ENCODE results near the gene FZD10.

FZD10 gene, protein sequence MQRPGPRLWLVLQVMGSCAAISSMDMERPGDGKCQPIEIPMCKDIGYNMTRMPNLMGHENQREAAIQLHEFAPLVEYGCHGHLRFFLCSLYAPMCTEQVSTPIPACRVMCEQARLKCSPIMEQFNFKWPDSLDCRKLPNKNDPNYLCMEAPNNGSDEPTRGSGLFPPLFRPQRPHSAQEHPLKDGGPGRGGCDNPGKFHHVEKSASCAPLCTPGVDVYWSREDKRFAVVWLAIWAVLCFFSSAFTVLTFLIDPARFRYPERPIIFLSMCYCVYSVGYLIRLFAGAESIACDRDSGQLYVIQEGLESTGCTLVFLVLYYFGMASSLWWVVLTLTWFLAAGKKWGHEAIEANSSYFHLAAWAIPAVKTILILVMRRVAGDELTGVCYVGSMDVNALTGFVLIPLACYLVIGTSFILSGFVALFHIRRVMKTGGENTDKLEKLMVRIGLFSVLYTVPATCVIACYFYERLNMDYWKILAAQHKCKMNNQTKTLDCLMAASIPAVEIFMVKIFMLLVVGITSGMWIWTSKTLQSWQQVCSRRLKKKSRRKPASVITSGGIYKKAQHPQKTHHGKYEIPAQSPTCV

DNA sequence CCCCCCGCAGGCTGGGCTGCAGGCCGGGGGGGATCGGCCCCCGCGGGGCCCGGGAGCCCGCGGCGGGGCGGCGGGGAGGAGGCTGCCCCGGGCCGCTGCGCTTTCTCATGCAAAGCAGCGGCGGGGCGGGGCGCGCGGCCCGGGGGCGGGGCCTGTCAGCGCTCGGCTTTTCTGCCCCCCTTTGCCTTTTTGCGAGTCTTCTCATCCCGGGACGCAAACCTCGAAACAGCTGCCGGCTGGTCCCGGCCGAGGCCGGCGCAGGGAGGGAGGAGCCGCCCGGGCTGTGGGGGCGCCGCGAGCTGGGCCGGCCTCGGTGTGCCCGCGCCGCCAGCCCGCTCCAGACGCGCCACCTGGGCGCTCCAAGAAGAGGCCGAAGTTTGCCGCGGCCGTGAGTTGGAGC lies at the start of gene FZD10:
TSS of gene FZD10 (plus strand) at position 198 of the 400 bp plus-strand sequence. CDS start 479 bp downstream, outside the sequence.
- DNase-seq: no peak

GRCh38 chr12:130114952-130115351 lies 47.3 kb upstream of the FZD10 start:
- DNase-seq: no peak

DNA sequence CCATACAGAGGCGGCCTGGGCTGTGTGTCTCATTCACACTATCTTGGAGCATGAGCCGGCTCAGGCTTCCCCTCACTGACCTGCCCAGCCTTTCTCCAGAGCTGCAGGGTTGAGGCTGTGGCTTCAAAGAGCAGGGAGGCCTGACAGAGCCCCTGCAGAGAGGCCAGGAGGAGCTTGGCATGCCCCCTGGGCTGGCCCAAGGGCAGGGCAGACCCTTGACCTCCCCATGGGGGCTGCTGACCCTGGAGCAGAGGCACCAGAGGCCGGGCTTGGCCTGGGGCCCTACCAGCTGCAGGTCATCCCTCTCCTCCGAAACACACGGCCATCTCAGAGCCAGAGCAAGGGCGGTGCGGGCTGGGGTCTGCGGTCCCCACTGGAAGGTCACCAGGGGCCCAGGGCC lies 46.6 kb upstream of the FZD10 start:
- no peak for DNase-seq

DNA sequence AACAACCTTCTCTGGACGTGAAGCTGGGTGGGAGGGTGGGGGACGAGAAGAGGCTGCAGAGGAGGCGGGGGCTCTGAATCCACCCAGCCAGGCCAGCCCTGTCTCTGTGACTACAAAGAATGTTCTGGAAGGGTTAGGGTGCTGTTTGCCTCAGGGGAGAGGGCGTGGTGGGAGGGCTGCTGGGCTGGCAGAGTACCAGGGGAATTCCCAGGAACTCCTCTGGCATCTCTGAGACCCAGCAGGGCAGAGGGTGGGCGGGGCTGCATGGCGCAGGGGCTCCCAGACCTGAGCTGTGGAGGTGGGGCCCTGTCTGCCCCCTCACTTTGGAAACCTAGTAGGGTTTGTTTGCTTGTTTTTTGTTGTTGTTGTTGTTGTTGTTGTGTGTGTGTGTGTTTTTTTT lies 45.5 kb upstream of the FZD10 start:
- no peak for DNase-seq

GRCh38 chr12:130117233-130117632 lies 45.0 kb upstream of the FZD10 start:
- no peak for DNase-seq

DNA sequence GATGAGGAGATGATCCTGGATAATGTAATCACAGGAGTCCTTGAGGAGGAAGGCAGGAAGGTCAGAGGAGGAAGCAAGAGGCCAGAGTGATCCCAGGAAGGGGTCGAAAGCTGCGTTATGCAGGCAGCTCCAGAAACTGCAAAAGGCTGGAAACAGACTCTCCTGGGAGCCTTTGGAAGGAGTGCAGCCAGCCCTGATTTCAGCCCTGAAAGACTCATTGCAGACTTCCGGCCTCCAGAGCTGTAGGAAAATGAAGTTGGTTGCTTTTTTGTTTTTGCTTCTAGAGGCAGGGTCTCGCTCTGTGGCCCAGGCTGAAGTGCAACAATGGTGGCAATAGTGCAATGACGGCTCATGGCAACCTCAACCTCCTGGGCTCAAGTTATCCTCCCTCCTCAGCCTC lies 44.6 kb upstream of the FZD10 start:
- DNase-seq: no peak

GRCh38 chr12:130118181-130118580 lies 44.1 kb upstream of the FZD10 start:
- DNase-seq: no peak

- DNase-seq: no peak
Observed at GRCh38 chr12:130119241-130119861, 42.9 kb upstream of the FZD10 start.

DNA sequence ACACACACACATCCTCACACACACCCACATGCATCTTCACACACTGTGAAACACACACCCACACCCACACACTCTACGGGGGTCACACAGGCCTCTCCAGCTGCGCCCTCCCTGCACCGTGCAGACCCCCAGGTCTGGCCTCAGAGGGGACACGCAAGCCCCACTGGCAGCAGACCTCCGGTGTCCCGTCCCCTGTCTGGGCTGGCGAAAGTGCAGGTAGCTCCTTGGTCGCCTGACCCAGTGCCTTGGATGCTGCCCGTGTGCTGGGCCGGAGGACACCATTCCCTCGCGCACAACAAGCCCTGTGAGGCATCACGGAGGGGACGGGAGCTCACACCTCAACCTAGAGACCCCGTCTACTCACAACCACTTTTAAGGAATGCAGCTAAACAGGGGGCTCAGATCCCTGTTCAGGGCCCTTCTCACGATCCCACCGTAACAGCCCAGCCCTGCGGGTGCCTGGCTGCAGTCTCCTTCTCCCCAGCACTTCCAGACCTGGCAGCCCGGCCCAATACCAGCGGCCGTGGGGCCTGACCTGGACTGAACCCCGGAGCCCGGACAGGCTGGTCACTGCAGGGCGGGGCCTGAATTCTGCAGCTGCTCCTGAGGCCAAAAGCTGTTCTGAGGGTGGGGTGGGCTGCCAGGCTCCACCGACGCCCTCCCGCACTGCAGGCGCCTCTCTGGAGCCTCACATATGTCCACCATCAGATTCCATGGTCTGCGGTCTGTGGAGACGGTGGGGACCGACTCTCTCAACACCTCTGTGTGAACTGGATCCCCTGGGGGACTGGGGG lies 42.1 kb upstream of the FZD10 start:
- no peak for DNase-seq

DNA sequence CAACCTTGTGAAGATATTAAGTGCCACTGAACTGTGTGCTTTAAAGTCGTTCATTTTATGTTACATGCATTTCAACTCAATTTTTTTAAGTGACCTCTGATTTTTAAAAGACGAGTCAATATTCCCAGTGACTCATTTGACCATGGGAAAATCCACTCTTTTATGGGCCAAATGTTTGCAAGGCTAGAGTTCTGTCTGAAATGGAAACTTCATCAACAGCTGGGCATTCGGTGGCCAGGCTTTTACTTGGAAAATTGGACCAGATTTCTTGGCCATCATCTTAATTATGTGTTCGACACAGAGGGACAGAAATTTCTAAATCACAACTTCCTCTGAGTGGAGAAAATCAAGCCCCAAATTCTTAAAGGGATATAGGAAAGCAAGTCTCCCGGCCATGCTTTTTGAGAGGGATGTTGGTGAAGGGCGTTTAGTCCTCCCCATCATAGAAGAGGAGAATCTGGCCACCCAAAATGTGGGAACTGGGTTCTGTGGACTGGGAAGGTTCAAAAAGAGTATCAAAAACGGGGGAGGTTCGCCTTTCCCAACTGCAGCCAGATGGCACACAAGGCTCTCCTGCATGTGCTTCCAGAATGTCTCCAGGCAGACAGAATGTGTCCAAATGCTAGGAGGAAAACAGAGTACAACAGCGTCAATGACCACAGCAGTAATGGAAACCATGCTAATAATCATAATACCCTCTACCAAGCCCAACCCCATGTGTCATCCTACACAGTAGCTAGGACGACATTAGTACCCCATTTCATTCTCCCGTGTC lies 40.9 kb upstream of the FZD10 start:
- DNase-seq: no peak

- no peak for DNase-seq
Observed at GRCh38 chr12:130122356-130122755, 39.9 kb upstream of the FZD10 start.

DNA sequence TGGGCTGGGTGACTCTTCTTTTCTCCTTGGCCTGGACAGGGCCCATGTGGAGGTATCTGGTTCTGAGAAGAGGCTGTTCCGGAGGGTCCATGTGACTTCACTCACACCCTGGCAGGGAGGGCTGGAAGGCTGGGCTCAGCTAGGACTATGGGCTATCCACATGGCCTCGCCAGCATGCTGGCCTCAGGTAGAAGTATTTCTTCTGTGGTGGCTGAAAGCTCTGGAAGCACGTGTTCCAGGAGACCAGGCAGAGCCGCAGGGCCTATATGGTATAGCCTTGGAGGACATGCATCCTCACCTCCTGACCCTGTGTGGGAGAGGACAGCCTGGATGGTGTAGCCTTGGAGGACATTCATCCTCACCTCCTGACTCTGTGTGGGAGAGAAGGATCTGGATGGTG lies 38.2 kb upstream of the FZD10 start:
- no peak for DNase-seq

- DNase-seq: no peak
Observed at GRCh38 chr12:130124605-130125244, 37.5 kb upstream of the FZD10 start.

DNA sequence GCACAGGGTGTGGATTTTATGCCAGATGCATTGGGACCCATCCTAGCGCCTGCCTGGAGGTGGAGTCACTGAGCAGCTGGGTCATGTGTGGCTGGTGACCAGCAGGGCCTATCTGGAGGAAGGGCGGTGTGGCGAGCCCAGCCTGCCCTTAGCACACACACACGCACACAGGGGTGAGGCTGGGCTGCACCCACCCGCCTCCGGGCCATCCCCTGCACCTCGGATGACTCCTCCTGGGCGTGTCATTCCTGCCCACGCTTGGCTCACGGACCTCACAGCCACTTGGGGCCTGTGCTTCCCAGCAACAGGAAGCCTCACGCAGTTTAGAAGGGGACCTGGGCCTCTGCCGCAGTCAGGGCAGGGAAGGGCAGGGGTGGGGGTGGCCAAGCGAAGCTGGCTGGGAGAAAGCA lies 36.2 kb upstream of the FZD10 start:
- DNase-seq: no peak

DNA sequence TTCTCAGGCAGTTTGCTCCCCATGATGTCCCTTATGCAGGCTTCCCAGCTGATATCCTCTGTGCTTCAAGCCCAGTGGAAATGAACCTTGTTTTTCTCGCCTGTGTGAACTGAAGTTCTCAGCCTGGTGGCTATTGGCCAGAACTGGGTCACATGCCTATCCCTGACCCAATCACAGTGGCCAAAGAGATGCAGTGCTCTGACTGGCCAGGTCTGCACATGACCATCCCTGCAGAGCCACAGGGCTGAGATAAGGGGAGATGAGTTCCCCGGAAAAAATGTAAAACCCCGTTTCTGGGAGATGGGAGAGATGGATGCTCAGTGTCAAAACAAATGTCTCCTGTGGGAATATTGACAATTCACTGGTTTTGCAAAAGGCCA lies 34.7 kb upstream of the FZD10 start:
- no peak for DNase-seq

- DNase-seq: no peak
Observed at GRCh38 chr12:130127912-130128789, 34.1 kb upstream of the FZD10 start.

DNA sequence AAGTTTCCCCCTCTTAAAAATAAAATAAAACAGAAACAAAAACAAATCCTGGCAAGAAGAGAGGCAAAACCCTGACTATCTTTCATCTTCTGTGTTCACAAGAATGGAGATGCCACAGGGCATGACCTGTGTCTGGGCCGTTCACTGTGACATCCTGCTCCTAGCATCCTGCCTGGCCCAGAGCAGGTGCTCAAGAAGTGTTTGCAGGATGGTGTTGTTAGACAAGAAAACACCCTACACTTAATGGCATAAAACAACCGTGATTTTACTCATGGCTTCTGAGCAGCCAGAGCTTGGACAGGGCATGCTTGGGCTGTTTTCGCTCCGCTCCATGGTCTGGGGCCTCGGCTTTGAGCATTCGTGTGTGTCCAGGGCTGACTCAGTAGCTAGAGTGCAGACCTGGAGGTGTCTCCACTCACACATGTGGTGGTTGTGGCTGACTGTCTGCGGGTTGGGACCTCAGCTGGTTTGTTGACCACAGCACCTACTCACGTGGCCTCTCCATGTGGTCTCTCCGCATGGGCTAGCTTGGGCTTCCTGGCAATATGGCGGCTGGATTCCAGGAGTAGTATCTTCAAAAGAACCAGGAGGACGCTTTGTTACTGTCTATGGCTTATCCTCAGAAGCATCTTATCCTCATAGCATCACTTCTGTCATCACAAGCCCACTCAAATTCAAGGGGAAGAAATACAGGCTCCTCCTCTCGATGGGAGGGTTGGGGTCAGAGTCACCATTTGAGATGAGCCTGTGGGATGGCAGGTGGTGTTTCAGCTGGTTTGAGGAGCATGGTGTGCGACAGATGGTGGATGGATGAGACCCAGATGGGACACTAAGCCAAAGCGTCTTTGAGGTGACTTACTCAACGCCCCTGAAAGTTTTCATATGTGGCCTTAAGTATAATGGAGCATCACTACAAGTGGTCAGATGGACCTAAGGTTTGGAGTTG lies 33.2 kb upstream of the FZD10 start:
- DNase-seq: no peak

- DNase-seq: no peak
Observed at GRCh38 chr12:130130346-130130745, 31.9 kb upstream of the FZD10 start.

GRCh38 chr12:130131025-130131424 lies 31.2 kb upstream of the FZD10 start:
- no peak for DNase-seq

DNA sequence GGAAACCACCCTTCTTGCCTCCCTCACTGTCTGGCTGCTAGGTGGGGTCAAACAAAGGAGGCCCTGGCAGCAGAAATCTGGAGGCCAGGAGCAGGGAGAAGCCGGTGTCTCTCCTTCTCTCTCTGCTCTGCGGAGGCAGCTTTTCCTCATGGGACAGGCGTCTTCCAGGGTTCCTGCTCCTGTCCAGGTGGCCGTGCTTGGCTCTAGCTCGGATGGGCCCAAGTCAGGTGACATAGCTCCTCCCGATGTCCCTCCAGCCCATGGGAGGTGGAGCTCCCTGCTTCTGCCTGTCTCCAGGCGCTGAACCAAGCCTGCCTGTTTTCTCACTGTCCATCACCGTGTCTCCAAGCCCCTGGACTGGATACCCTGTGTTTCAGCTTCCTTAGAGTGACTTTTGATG lies 30.5 kb upstream of the FZD10 start:
- no peak for DNase-seq
